ENCODE measurements around the gene VAV3. TPM values are rescaled to one million over a fixed set of nuclear protein-coding genes. Genes with fewer than 3 reads are reported as not detected.

VAV3 gene
- total and polyA plus RNA-seq, 12 donors: 0.72 to 3.4 (median 1.9) TPM

DNA sequence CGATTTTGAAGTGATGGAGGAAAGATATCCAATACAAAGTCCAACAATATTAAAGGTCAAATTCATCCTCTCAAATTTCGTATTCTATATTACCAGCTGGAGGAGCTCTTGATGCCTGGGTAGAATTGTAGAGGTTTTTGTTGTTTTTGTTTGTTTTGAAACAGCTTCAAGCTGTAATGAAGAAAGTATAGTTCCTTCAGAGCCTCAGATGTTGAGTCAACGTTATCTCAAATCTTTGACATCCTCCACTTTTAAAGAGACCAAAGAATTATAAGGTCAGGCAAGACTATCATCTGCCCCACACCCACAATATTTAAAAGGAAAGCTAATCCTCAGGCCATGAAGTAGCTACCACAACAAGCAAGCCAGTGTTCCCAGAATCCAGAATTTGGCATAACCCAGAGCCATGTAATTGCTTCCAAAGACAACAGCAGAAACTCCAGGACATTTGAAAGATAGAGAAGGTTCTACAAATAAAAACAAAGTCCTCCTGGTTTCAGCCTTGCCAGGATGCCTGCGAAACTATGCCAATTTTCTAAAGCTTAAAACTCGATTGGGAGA lies 24.9 kb downstream of the VAV3 start:
- Histone ChIP-seq H3K4me3 (no peak overlapping the region), H3K9me3 (no peaks in the 10 kb centered on the region), H3K4me1 (peaks cover 0 to 88% (median 26%) of the 10 kb centered on the region in 9 donors), H3K27me3 (no peaks in the 10 kb centered on the region), H3K27ac (peak overlapping the region in 6 of 10 donors; percentile 32 to 86 (median 45)), H3K36me3 (no peaks in the 10 kb centered on the region)
- intact Hi-C loops (cut with DNase I): no loop called here
- WGBS, 2 donors: 64 to 71% methylated on average over 5 of the region's 5 CpGs
- ATAC-seq: peak in 7 of 8 donors; percentile 32 to 62 (median 53)
- peak in 1 of 2 donors; percentile 32 for DNase-seq
- TF ChIP-seq, protein P1, sequence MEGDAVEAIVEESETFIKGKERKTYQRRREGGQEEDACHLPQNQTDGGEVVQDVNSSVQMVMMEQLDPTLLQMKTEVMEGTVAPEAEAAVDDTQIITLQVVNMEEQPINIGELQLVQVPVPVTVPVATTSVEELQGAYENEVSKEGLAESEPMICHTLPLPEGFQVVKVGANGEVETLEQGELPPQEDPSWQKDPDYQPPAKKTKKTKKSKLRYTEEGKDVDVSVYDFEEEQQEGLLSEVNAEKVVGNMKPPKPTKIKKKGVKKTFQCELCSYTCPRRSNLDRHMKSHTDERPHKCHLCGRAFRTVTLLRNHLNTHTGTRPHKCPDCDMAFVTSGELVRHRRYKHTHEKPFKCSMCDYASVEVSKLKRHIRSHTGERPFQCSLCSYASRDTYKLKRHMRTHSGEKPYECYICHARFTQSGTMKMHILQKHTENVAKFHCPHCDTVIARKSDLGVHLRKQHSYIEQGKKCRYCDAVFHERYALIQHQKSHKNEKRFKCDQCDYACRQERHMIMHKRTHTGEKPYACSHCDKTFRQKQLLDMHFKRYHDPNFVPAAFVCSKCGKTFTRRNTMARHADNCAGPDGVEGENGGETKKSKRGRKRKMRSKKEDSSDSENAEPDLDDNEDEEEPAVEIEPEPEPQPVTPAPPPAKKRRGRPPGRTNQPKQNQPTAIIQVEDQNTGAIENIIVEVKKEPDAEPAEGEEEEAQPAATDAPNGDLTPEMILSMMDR (IDR thresholded peaks at IDR 0.05): no peak

DNA sequence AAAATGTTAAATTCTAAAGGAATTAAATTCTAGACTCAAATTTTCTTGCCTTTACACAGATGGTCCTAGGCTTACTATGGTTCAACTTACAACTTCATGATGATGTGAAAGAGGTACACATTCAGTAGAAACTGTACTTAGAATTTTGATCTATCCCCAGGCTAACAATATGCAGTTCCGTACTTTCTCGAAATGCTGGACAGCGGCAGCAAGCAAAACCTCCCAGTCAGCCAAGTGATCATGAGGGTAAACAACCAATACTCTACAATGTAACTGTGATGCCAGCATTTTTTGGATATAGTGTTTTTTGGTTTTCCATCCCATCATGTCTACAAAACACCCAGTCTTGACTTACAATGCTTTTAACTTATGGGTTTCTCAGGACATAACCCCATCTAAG lies 25.7 kb downstream of the VAV3 start:
- peak overlapping the region in 3 of 10 donors; percentile 32 to 86 (median 32) for H3K27ac ChIP-seq
- 95 to 98% methylated on average over 3 of the region's 3 CpGs for WGBS, 2 donors
- H3K27me3 ChIP-seq: no peaks in the 10 kb centered on the region
- ATAC-seq (no peak), DNase-seq (no peak)
- H3K36me3 ChIP-seq: no peaks in the 10 kb centered on the region
- no peaks in the 10 kb centered on the region for H3K9me3 ChIP-seq
- H3K4me3 ChIP-seq: no peak overlapping the region
- H3K4me1 ChIP-seq: peaks cover 0 to 97% (median 26%) of the 10 kb centered on the region in 9 donors
- intact Hi-C loops (cut with DNase I): loop anchor here in 1 of 10 donors (10.0 kb wide), 1 partner anchor 104 kb away; no protein-coding TSS in a partner anchor
- TF ChIP-seq, protein P1 (IDR thresholded peaks at IDR 0.05): no peak

DNA sequence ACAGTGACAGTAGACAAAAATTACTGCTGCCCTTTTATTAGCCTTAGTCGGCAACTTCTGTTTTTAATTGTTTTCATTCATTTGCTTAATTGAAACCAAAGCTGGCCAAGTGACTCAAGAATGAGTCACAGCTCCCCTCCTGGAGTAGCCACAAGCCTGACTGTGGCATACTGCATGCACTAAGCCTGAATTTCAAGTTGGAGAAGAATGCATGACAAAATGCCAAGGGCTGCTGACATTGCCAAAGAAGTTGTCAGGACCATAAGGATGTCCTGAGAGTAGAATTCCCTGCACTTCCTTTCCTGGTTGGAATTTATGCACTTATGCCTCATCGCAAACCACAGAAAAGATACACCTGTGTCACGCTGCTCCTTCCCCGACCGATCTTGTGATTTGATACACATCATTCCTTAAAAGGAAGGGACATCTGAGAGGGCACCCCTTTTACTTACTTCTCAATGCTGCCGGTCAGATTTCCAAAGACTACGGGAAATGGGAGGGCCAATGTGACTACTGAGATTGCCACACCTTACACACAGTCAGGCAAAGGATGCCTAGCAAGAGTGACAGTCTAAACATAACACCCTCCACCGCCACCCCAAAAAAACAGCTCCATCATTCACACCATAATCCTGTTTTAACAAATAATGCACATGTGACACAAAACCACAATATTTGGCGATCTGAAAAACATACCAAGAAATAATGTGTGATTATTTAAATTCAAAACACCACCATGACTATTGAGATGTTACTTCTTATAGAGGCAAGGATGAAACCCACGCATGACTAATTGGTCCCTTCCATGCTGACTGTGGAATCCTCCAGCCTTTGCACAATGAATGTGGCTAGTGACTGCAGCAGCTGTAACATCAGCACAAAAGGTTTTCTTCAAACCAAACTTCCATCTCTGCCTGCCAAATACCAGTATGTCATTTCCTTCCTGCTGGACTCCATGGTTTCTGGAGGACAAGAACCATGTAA lies 28.2 kb downstream of the VAV3 start:
- Histone ChIP-seq H3K9me3 (no peaks in the 10 kb centered on the region), H3K27ac (peak overlapping the region in 8 of 10 donors; percentile 16 to 86 (median 54)), H3K36me3 (no peaks in the 10 kb centered on the region), H3K4me1 (peaks cover 0 to 85% (median 26%) of the 10 kb centered on the region in 9 donors), H3K4me3 (peak overlapping the region in 1 of 10 donors; percentile 2), H3K27me3 (no peaks in the 10 kb centered on the region)
- WGBS, 2 donors: 44 to 57% methylated on average over 10 of the region's 10 CpGs
- intact Hi-C loops (cut with DNase I): loop anchor here in 1 of 10 donors (10.0 kb wide), 1 partner anchor 102 kb away; no protein-coding TSS in a partner anchor
- TF ChIP-seq, protein P1 (IDR thresholded peaks at IDR 0.05): no peak
- DNase-seq (peak in 1 of 2 donors; percentile 51), ATAC-seq (peak; percentile 66 to 89 (median 82))

DNA sequence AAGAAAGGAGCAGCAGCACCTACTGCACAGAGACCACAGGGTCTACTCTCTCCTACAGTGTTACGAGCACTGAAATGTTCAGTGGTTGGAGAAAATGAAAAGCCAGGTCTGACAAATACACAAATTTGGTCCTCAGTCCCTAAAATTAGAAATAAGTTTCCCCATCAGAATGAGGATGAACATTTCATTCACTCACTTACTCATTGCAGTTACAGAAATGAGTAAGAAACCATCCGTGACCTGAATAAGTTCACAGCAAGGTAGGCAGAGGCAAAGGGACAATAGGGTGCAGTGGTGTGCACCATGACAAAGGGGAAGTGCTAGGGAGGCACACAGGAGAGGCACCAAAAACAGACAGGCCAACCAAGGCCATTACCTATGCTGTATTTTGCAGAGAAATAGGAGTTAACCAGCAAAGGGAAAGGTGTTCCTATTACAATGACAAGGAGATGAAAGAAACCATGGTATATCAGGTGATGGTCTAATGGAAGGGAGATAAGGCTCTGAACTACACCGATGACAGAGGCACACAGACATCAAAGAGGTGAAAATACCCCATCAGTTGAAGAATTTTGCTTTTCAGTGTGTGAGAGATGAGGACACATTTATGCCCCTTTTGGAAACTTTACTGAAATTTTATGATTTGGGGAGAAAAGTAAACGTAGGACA lies 29.4 kb downstream of the VAV3 start:
- DNase-seq (no peak), ATAC-seq (no peak)
- Histone ChIP-seq H3K9me3 (no peaks in the 10 kb centered on the region), H3K4me3 (no peak overlapping the region), H3K36me3 (no peaks in the 10 kb centered on the region), H3K27me3 (no peaks in the 10 kb centered on the region), H3K27ac (peak overlapping the region in 3 of 10 donors; percentile 0 to 86 (median 73)), H3K4me1 (peaks cover 0 to 72% (median 24%) of the 10 kb centered on the region in 9 donors)
- 71 to 81% methylated on average over 4 of the region's 4 CpGs for WGBS, 2 donors
- TF ChIP-seq, protein P1 (IDR thresholded peaks at IDR 0.05): no peak
- intact Hi-C loops (cut with DNase I): loop anchor here in 1 of 10 donors (10.0 kb wide), 1 partner anchor 101 kb away; no protein-coding TSS in a partner anchor
